Glutamatergic neuron (in vitro differentiated cells): Measurements from ENCODE around the gene FRMD4A. TPM values are rescaled to one million over a fixed set of nuclear protein-coding genes. Genes with fewer than 3 reads are reported as not detected.

Source experiments
- DNase-seq: peaks from one replicate; pipeline ENCODE4 v3.0.0; 2022
- H3K27ac Mint-ChIP-seq: one replicate; pipeline ENCODE4 v1.8.0; 2020; ENCODE audit warnings: mild to moderate bottlenecking, mixed read lengths, inconsistent platforms; ENCODE audit not compliant: unreplicated experiment
- H3K27me3 Mint-ChIP-seq: one replicate; pipeline ENCODE4 v1.8.0; 2020; ENCODE audit warnings: mild to moderate bottlenecking, moderate library complexity, mixed read lengths, inconsistent platforms; ENCODE audit not compliant: unreplicated experiment
- H3K36me3 Mint-ChIP-seq: one replicate; pipeline ENCODE4 v1.8.0; 2020; ENCODE audit warnings: mild to moderate bottlenecking, mixed read lengths, inconsistent platforms; ENCODE audit not compliant: unreplicated experiment
- H3K4me1 Mint-ChIP-seq: one replicate; pipeline ENCODE4 v1.8.0; 2020; ENCODE audit warnings: mild to moderate bottlenecking, low read depth, mixed read lengths, inconsistent platforms; ENCODE audit not compliant: unreplicated experiment
- H3K4me3 Mint-ChIP-seq: one replicate; pipeline ENCODE4 v1.8.0; 2020; ENCODE audit warnings: mild to moderate bottlenecking, mixed read lengths, inconsistent platforms; ENCODE audit not compliant: unreplicated experiment
- H3K9me3 Mint-ChIP-seq: one replicate; pipeline ENCODE4 v1.8.0; 2020; ENCODE audit warnings: mild to moderate bottlenecking, moderate library complexity, mixed read lengths, inconsistent platforms; ENCODE audit not compliant: unreplicated experiment
- total RNA-seq: library from RNA; stranded (reverse); fragmentation: NEBNext Ultra II Directional; extraction: Animal tissue kit (Norgen Biotek cat#: 25700); gene quantifications from one replicate; pipeline ENCODE4 v1.2.1, GENCODE V29; 2021; ENCODE audit not compliant: unreplicated experiment
- TF ChIP-seq, protein P1 (sequence below): fragments of 200-600 bp; sonication (generic); IDR thresholded peaks from one replicate; pipeline ENCODE4 v1.5.0; 2021; ENCODE audit not compliant: partially characterized antibody, unreplicated experiment

FRMD4A gene
- total RNA-seq, 1 donor from 2014 or later, result 70.6 TPM

DNA sequence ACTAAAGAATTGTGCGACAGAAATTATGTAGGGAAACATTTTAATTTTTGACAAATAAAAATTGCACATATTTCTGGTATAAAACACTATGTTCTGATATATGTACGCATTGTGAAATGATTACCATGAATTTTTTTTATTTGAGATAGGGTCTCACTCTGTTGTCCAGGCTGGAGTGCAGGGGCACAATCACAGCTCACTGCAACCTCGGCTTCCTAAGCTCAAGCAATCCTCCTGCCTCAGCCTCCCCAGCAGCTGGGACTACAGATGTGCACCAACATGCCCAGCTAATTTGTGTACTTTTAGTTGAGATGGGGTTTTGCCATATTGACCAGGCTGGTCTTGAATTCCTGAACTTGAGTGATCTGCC, 149.2 kb downstream of the FRMD4A start:
- H3K4me3 Mint-ChIP-seq, result no peak overlapping the region
- H3K27ac Mint-ChIP-seq, result no peak overlapping the region
- H3K4me1 Mint-ChIP-seq, result peaks cover 13% of the 10 kb centered on the region
- H3K36me3 Mint-ChIP-seq, result no peaks in the 10 kb centered on the region
- DNase-seq, result no peak
- H3K9me3 Mint-ChIP-seq, result peaks cover 6% of the 10 kb centered on the region
- peaks cover 5% of the 10 kb centered on the region for H3K27me3 Mint-ChIP-seq
- TF ChIP-seq, protein P1, sequence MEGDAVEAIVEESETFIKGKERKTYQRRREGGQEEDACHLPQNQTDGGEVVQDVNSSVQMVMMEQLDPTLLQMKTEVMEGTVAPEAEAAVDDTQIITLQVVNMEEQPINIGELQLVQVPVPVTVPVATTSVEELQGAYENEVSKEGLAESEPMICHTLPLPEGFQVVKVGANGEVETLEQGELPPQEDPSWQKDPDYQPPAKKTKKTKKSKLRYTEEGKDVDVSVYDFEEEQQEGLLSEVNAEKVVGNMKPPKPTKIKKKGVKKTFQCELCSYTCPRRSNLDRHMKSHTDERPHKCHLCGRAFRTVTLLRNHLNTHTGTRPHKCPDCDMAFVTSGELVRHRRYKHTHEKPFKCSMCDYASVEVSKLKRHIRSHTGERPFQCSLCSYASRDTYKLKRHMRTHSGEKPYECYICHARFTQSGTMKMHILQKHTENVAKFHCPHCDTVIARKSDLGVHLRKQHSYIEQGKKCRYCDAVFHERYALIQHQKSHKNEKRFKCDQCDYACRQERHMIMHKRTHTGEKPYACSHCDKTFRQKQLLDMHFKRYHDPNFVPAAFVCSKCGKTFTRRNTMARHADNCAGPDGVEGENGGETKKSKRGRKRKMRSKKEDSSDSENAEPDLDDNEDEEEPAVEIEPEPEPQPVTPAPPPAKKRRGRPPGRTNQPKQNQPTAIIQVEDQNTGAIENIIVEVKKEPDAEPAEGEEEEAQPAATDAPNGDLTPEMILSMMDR, result no peak

DNA sequence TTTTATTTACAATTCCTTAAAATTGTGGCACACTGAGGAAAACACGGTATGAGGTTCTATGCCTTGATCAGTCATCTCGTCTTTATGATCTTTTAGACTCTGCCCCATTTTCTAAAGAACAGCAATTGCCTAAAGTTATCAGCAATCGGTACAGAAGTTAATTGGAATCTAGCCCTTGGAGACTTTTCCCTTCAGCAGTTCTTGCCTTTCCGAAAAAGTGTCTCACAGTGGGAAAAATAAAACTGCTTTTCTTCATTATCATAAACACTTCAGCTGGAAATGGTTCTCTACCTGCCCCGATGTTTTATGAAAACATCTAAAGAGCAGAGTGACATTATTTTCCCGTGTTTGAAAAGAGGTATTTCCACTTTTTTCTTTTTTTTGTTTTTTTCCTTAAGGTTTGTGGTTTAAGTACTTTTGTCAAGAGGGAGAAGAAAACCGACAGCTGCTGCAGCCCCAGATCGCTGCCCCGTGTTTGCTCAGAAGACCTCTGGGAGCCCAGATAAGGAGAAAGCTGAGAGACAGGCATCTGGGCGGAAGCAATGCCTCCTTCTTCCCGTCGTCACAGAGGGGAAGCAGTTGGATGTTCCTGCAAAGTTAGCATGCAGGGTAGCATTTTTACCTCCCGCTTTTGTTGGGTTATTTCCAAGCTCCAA, 149.7 kb downstream of the FRMD4A start:
- Mint-ChIP-seq H3K27ac (no peak overlapping the region), H3K27me3 (peaks cover 3% of the 10 kb centered on the region), H3K9me3 (peaks cover 6% of the 10 kb centered on the region), H3K4me1 (peaks cover 13% of the 10 kb centered on the region), H3K4me3 (no peak overlapping the region), H3K36me3 (no peaks in the 10 kb centered on the region)
- DNase-seq, result no peak
- TF ChIP-seq, protein P1, result no peak

- no peak overlapping the region for H3K27ac Mint-ChIP-seq
- H3K4me1 Mint-ChIP-seq, result peaks cover 8% of the 10 kb centered on the region
- peaks cover 5% of the 10 kb centered on the region for H3K9me3 Mint-ChIP-seq
- TF ChIP-seq, protein P1, result no peak
- H3K36me3 Mint-ChIP-seq, result no peaks in the 10 kb centered on the region
- no peak for DNase-seq
- peaks cover 2% of the 10 kb centered on the region for H3K27me3 Mint-ChIP-seq
- no peak overlapping the region for H3K4me3 Mint-ChIP-seq
Measured at GRCh38 chr10:14179251-14179650, 151.5 kb downstream of the FRMD4A start.

DNA sequence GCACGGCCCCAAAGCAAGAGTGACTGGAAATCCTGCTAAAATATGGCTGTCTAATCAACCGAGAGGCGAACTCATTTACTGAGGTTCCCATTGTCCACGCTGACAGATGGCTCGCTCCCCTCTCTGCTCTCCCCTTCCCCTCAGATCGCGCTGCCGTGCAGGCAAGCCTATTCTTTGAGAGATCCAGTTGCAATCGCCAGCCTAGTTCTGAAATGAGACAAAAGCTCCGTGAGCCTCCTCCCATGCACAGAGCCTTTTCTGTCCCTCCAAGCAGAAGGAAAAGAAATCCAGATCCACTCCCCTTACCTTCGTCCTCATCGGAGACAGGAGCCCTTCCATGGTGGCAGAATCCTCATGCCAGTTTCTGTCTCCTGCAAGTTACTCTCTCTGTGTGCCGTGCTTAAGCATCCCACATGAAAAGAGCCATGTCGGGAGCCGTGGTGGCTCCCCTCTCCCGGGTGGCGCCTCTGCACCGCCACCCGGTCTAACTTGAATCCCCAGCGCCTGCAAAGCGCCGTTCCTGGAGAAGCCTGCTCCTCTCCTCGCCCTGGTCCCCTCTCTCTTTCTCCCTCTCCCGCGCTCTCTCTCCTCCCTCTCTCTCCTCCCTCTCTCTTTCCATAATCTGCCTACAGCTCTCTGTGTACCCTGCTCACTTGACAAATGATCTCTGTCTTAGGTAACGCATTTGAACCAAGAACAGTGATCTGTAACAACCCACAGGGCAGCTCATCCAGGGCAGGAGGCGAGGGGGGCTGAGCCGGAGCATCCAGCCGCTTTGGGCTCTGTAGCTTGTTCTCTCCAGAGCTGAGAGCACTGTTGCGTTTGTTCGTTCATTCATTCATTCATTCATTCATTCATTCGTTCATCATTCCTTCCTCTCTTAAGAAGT, 156.8 kb downstream of the FRMD4A start:
- H3K4me1 Mint-ChIP-seq, result peaks cover 27% of the 10 kb centered on the region
- H3K9me3 Mint-ChIP-seq, result peaks cover 14% of the 10 kb centered on the region
- H3K4me3 Mint-ChIP-seq, result peak overlapping the region; percentile 99
- H3K27ac Mint-ChIP-seq, result peak overlapping the region; percentile 100
- TF ChIP-seq, protein P1, result no peak
- DNase-seq, result peak; percentile 63
- no peaks in the 10 kb centered on the region for H3K36me3 Mint-ChIP-seq
- peaks cover 9% of the 10 kb centered on the region for H3K27me3 Mint-ChIP-seq

GRCh38 chr10:14173391-14173705, 157.4 kb downstream of the FRMD4A start:
- H3K27ac Mint-ChIP-seq, result peak overlapping the region; percentile 100
- no peaks in the 10 kb centered on the region for H3K36me3 Mint-ChIP-seq
- peaks cover 14% of the 10 kb centered on the region for H3K9me3 Mint-ChIP-seq
- peaks cover 27% of the 10 kb centered on the region for H3K4me1 Mint-ChIP-seq
- peak overlapping the region; percentile 99 for H3K4me3 Mint-ChIP-seq
- no peak for DNase-seq
- TF ChIP-seq, protein P1, result no peak
- peaks cover 10% of the 10 kb centered on the region for H3K27me3 Mint-ChIP-seq
